Hepatocyte (in vitro differentiated cells): Measurements from ENCODE around the gene ARPIN.

ENCODE experiments used
- EZH2phosphoT487 ChIP-seq: fragments of 200-600 bp; sonication (generic); IDR thresholded peaks from one replicate; pipeline ENCODE4 v1.6.1; 2018; ENCODE audit warnings: antibody characterized with exemption, mild to moderate bottlenecking, low read depth, moderate library complexity; ENCODE audit not compliant: unreplicated experiment, severe bottlenecking
- TF ChIP-seq, protein P1 (sequence below): fragments of 200-600 bp; sonication (generic); IDR thresholded peaks from 2 replicates; pipeline ENCODE4 v1.5.1; 2016; ENCODE audit warnings: antibody characterized with exemption, mild to moderate bottlenecking; ENCODE audit not compliant: poor library complexity

GRCh38 chr15:89874926-89875564 is 37.7 kb downstream of the ARPIN start:
- TF ChIP-seq, protein P1, sequence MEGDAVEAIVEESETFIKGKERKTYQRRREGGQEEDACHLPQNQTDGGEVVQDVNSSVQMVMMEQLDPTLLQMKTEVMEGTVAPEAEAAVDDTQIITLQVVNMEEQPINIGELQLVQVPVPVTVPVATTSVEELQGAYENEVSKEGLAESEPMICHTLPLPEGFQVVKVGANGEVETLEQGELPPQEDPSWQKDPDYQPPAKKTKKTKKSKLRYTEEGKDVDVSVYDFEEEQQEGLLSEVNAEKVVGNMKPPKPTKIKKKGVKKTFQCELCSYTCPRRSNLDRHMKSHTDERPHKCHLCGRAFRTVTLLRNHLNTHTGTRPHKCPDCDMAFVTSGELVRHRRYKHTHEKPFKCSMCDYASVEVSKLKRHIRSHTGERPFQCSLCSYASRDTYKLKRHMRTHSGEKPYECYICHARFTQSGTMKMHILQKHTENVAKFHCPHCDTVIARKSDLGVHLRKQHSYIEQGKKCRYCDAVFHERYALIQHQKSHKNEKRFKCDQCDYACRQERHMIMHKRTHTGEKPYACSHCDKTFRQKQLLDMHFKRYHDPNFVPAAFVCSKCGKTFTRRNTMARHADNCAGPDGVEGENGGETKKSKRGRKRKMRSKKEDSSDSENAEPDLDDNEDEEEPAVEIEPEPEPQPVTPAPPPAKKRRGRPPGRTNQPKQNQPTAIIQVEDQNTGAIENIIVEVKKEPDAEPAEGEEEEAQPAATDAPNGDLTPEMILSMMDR, result peak; percentile 95
- TF ChIP-seq EZH2phosphoT487, result no peak
